IPS-15b (cell line): ENCODE results near the gene GABBR2.

ENCODE experiments used
- H3K27me3 ChIP-seq: one replicate; pipeline ENCODE4 v1.6.1; 2013; ENCODE audit warnings: low read length; ENCODE audit not compliant: control insufficient read depth, insufficient read depth
- H3K36me3 ChIP-seq: one replicate; pipeline ENCODE4 v1.6.1; 2013; ENCODE audit warnings: low read length; ENCODE audit not compliant: control insufficient read depth, insufficient read depth
- H3K4me1 ChIP-seq: one replicate; pipeline ENCODE4 v1.6.1; 2013; ENCODE audit warnings: mild to moderate bottlenecking, low read length; ENCODE audit not compliant: control insufficient read depth, insufficient read depth
- H3K4me3 ChIP-seq: one replicate; pipeline ENCODE4 v1.5.1; 2013; ENCODE audit warnings: low read depth, low read length
- H3K9ac ChIP-seq: one replicate; pipeline ENCODE4 v1.6.1; 2013; ENCODE audit warnings: low read depth, mild to moderate bottlenecking, low read length
- H3K9me3 ChIP-seq: one replicate; pipeline ENCODE4 v1.6.1; 2013; ENCODE audit warnings: mild to moderate bottlenecking, low read length; ENCODE audit not compliant: control insufficient read depth, insufficient read depth

Gene GABBR2

GRCh38 chr9:98570663-98571440, 137.9 kb downstream of the GABBR2 start:
- H3K4me3 ChIP-seq: no peak overlapping the region
- no peaks in the 10 kb centered on the region for H3K27me3 ChIP-seq
- no peaks in the 10 kb centered on the region for H3K4me1 ChIP-seq
- no peaks in the 10 kb centered on the region for H3K36me3 ChIP-seq
- H3K9ac ChIP-seq: no peak overlapping the region
- no peaks in the 10 kb centered on the region for H3K9me3 ChIP-seq

- no peak overlapping the region for H3K9ac ChIP-seq
- no peaks in the 10 kb centered on the region for H3K9me3 ChIP-seq
- no peaks in the 10 kb centered on the region for H3K4me1 ChIP-seq
- no peaks in the 10 kb centered on the region for H3K36me3 ChIP-seq
- H3K4me3 ChIP-seq: no peak overlapping the region
- H3K27me3 ChIP-seq: no peaks in the 10 kb centered on the region
These were observed 138.7 kb downstream of the GABBR2 start for GRCh38 chr9:98570055-98570454.

- Histone ChIP-seq H3K9ac (no peak overlapping the region), H3K27me3 (no peaks in the 10 kb centered on the region), H3K36me3 (no peaks in the 10 kb centered on the region), H3K4me1 (no peaks in the 10 kb centered on the region), H3K9me3 (no peaks in the 10 kb centered on the region), H3K4me3 (no peak overlapping the region)
These were observed 139.2 kb downstream of the GABBR2 start for GRCh38 chr9:98569491-98569890.

- no peaks in the 10 kb centered on the region for H3K36me3 ChIP-seq
- no peaks in the 10 kb centered on the region for H3K4me1 ChIP-seq
- no peaks in the 10 kb centered on the region for H3K27me3 ChIP-seq
- H3K9me3 ChIP-seq: no peaks in the 10 kb centered on the region
- H3K9ac ChIP-seq: no peak overlapping the region
- H3K4me3 ChIP-seq: no peak overlapping the region
These were observed 139.7 kb downstream of the GABBR2 start for GRCh38 chr9:98568909-98569469.

- H3K4me1 ChIP-seq: no peaks in the 10 kb centered on the region
These were observed 140.4 kb downstream of the GABBR2 start for GRCh38 chr9:98568234-98568908.

GRCh38 chr9:98567540-98568233, 141.0 kb downstream of the GABBR2 start:
- no peaks in the 10 kb centered on the region for H3K9me3 ChIP-seq
- no peak overlapping the region for H3K9ac ChIP-seq
- no peak overlapping the region for H3K4me3 ChIP-seq
- no peaks in the 10 kb centered on the region for H3K27me3 ChIP-seq
- no peaks in the 10 kb centered on the region for H3K4me1 ChIP-seq
- no peaks in the 10 kb centered on the region for H3K36me3 ChIP-seq

More at GRCh38 chr9:98568234-98568908, 140.4 kb downstream of the GABBR2 start:
- H3K9me3 ChIP-seq: no peaks in the 10 kb centered on the region
- no peaks in the 10 kb centered on the region for H3K36me3 ChIP-seq
- H3K27me3 ChIP-seq: no peaks in the 10 kb centered on the region
- H3K4me3 ChIP-seq: no peak overlapping the region
- H3K9ac ChIP-seq: no peak overlapping the region

GRCh38 chr9:98565152-98566135, 143.3 kb downstream of the GABBR2 start:
- no peak overlapping the region for H3K9ac ChIP-seq
- no peaks in the 10 kb centered on the region for H3K27me3 ChIP-seq
- no peaks in the 10 kb centered on the region for H3K4me1 ChIP-seq
- H3K9me3 ChIP-seq: no peaks in the 10 kb centered on the region
- H3K4me3 ChIP-seq: no peak overlapping the region
- no peaks in the 10 kb centered on the region for H3K36me3 ChIP-seq

GRCh38 chr9:98564714-98565113, 144.0 kb downstream of the GABBR2 start:
- H3K4me1 ChIP-seq: no peaks in the 10 kb centered on the region
- H3K27me3 ChIP-seq: no peaks in the 10 kb centered on the region
- no peak overlapping the region for H3K9ac ChIP-seq
- no peak overlapping the region for H3K4me3 ChIP-seq
- no peaks in the 10 kb centered on the region for H3K9me3 ChIP-seq
- no peaks in the 10 kb centered on the region for H3K36me3 ChIP-seq

GRCh38 chr9:98563988-98564387, 144.7 kb downstream of the GABBR2 start:
- Histone ChIP-seq H3K9me3 (no peaks in the 10 kb centered on the region), H3K4me1 (no peaks in the 10 kb centered on the region), H3K9ac (no peak overlapping the region), H3K36me3 (no peaks in the 10 kb centered on the region), H3K4me3 (no peak overlapping the region), H3K27me3 (no peaks in the 10 kb centered on the region)

- Histone ChIP-seq H3K36me3 (no peaks in the 10 kb centered on the region), H3K9me3 (no peaks in the 10 kb centered on the region), H3K4me1 (no peaks in the 10 kb centered on the region), H3K4me3 (no peak overlapping the region), H3K27me3 (no peaks in the 10 kb centered on the region), H3K9ac (no peak overlapping the region)
These were observed 145.4 kb downstream of the GABBR2 start for GRCh38 chr9:98563212-98563907.
